Sigmoid colon (tissue), 4 donors: ENCODE data around the gene DIPK1A.

Experiments
- EP300 ChIP-seq, 4 donors: sonication (generic); formaldehyde crosslinking; IDR thresholded peaks; one replicate each; pipeline ENCODE4 v1.6.1; 2017; ENCODE audit warnings: antibody characterized with exemption in 4 of 4
- POLR2A ChIP-seq, 2 donors: fragments of 450-650 bp; IDR thresholded peaks; one replicate each; pipeline ENCODE4 v1.6.1; 2016; ENCODE audit warnings: antibody characterized with exemption in 2 of 2, mild to moderate bottlenecking in 2 of 2, moderate library complexity in 2 of 2
- POLR2AphosphoS5 ChIP-seq, 4 donors: sonication (generic); formaldehyde crosslinking; IDR thresholded peaks; one replicate each; pipeline ENCODE4 v1.6.1; 2017; ENCODE audit warnings: antibody characterized with exemption in 4 of 4
- TF ChIP-seq, protein P1 (sequence below), 4 experiments: fragments of 450-650 bp in 3 of 4; fragments of 200-600 bp in 1 of 4; IDR thresholded peaks; one replicate each; pipeline ENCODE4 v1.5.1; 2016 to 2019; ENCODE audit warnings: antibody characterized with exemption in 4 of 4, mild to moderate bottlenecking in 3 of 4, moderate library complexity in 2 of 4

GRCh38 chr1:92924501-92924900 lies 36.8 kb downstream of the DIPK1A start:
- TF ChIP-seq, protein P1, sequence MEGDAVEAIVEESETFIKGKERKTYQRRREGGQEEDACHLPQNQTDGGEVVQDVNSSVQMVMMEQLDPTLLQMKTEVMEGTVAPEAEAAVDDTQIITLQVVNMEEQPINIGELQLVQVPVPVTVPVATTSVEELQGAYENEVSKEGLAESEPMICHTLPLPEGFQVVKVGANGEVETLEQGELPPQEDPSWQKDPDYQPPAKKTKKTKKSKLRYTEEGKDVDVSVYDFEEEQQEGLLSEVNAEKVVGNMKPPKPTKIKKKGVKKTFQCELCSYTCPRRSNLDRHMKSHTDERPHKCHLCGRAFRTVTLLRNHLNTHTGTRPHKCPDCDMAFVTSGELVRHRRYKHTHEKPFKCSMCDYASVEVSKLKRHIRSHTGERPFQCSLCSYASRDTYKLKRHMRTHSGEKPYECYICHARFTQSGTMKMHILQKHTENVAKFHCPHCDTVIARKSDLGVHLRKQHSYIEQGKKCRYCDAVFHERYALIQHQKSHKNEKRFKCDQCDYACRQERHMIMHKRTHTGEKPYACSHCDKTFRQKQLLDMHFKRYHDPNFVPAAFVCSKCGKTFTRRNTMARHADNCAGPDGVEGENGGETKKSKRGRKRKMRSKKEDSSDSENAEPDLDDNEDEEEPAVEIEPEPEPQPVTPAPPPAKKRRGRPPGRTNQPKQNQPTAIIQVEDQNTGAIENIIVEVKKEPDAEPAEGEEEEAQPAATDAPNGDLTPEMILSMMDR (IDR thresholded peaks at IDR 0.05): no peak
- TF ChIP-seq POLR2A (IDR thresholded peaks at IDR 0.05) (no peak), POLR2AphosphoS5 (IDR thresholded peaks at IDR 0.05) (no peak), EP300 (IDR thresholded peaks at IDR 0.05) (no peak)
